DOHH2 (cell line): ENCODE measurements around the gene LHFPL6.

Source experiments
- H3F3A ChIP-seq: fragments of 200-600 bp; sonication (generic), shearing (Covaris generic); 2 replicates; pipeline ENCODE4 v1.6.0; 2016; ENCODE audit warnings: antibody characterized with exemption, mild to moderate bottlenecking; ENCODE audit not compliant: control insufficient read depth, insufficient read depth
- H3K27ac ChIP-seq: fragments of 200-600 bp; sonication (generic); 2 replicates; pipeline ENCODE4 v1.5.1; 2014; ENCODE audit warnings: low read depth, mild to moderate bottlenecking, low read length, moderate library complexity
- H3K27me3 ChIP-seq: fragments of 200-600 bp; sonication (generic); 2 replicates; pipeline ENCODE4 v1.6.1; 2014; ENCODE audit warnings: mild to moderate bottlenecking, low read length, mixed read lengths; ENCODE audit not compliant: control insufficient read depth
- H3K36me3 ChIP-seq: fragments of 200-600 bp; sonication (generic); 2 replicates; pipeline ENCODE4 v1.6.1; 2014; ENCODE audit warnings: mild to moderate bottlenecking, low read length, moderate library complexity, mixed read lengths; ENCODE audit not compliant: control insufficient read depth
- H3K4me1 ChIP-seq: fragments of 200-600 bp; sonication (generic); 2 replicates; pipeline ENCODE4 v1.6.1; 2014; ENCODE audit warnings: mild to moderate bottlenecking, low read length, mixed read lengths; ENCODE audit not compliant: control insufficient read depth
- H3K4me2 ChIP-seq: fragments of 200-600 bp; sonication (generic); 2 replicates; pipeline ENCODE4 v1.6.0; 2014; ENCODE audit warnings: mild to moderate bottlenecking, low read length, moderate library complexity
- H3K4me3 ChIP-seq: fragments of 200-600 bp; sonication (generic); 2 replicates; pipeline ENCODE4 v1.5.1; 2014; ENCODE audit warnings: mild to moderate bottlenecking, low read length, mixed read lengths
- H3K79me2 ChIP-seq: fragments of 200-600 bp; sonication (generic); 2 replicates; pipeline ENCODE4 v1.6.1; 2014; ENCODE audit warnings: mild to moderate bottlenecking, low read length, mixed read lengths; ENCODE audit not compliant: control insufficient read depth
- H3K9me2 ChIP-seq: fragments of 200-600 bp; sonication (generic); replicated peaks from 2 replicates; pipeline ENCODE4 v1.6.1; 2014; ENCODE audit warnings: mild to moderate bottlenecking, low read length, mixed read lengths; ENCODE audit not compliant: control insufficient read depth
- H3K9me3 ChIP-seq: fragments of 200-600 bp; sonication (generic); 2 replicates; pipeline ENCODE4 v1.6.1; 2014; ENCODE audit warnings: antibody characterized with exemption, low read length, mixed read lengths; ENCODE audit not compliant: control insufficient read depth, insufficient read depth
- H4K20me1 ChIP-seq: fragments of 200-600 bp; sonication (generic); 2 replicates; pipeline ENCODE4 v1.6.0; 2014; ENCODE audit warnings: low read depth, mild to moderate bottlenecking, antibody characterized with exemption, low read length, moderate library complexity; ENCODE audit not compliant: control insufficient read depth, insufficient read depth
- EZH2phosphoT487 ChIP-seq: fragments of 200-600 bp; sonication (generic); IDR thresholded peaks from 2 replicates; pipeline ENCODE4 v1.6.1; 2017; ENCODE audit warnings: borderline replicate concordance, mild to moderate bottlenecking, antibody characterized with exemption, low read length, moderate library complexity, mixed read lengths
- TF ChIP-seq, protein P1 (sequence below): fragments of 200-600 bp; sonication (generic); IDR thresholded peaks from one replicate; pipeline ENCODE4 v1.5.1; 2014; ENCODE audit warnings: antibody characterized with exemption, mild to moderate bottlenecking, low read depth, low read length; ENCODE audit not compliant: poor library complexity, severe bottlenecking

LHFPL6 gene

DNA sequence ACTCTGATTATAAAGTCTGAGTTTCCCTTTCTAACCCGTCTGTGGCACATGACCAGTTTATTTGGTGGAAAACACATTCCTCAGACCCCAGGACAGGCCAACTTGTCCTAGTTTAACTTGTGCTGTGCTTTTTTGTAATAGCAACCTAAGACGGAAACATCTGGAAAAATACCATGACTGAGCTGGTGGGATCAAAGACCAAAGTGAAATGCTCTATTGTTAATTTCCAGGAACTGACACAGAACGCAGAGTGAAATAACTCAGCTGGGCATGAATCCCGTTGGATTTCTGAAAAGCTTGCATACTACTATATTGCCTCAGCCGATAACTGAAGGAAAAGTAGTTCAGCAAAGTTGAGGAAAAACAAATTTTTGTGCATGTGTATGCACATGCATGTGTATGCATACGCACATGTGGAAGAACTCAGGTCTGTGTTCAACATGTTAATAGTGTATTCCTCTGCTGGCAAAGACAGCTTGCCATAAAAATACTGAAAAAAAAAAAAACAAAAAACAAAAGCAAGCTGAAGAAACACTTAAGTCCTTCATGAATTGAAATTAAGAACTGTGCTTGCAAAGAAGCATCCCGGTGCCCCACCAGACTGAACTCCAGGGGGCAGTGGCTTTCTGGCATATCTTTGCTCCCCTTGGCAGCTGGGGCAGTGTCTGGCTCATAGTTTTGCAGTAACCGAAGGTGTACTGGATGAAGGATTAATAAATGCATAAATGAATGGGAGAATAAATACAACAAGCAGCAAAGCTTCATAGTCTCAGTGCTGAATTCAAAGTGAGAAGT, 187.8 kb downstream of the LHFPL6 start:
- Histone ChIP-seq H3K9me3 (no peaks in the 10 kb centered on the region), H3K36me3 (no peaks in the 10 kb centered on the region), H3K4me1 (peaks cover 13% of the 10 kb centered on the region), H3K9me2 (no peaks in the 10 kb centered on the region), H3K27ac (no peak overlapping the region), H3F3A (no peaks in the 10 kb centered on the region), H3K27me3 (no peaks in the 10 kb centered on the region), H4K20me1 (no peaks in the 10 kb centered on the region), H3K4me2 (no peak overlapping the region), H3K79me2 (no peaks in the 10 kb centered on the region; the same call in 1 of the 2 replicates), H3K4me3 (no peak overlapping the region)
- TF ChIP-seq, protein P1, sequence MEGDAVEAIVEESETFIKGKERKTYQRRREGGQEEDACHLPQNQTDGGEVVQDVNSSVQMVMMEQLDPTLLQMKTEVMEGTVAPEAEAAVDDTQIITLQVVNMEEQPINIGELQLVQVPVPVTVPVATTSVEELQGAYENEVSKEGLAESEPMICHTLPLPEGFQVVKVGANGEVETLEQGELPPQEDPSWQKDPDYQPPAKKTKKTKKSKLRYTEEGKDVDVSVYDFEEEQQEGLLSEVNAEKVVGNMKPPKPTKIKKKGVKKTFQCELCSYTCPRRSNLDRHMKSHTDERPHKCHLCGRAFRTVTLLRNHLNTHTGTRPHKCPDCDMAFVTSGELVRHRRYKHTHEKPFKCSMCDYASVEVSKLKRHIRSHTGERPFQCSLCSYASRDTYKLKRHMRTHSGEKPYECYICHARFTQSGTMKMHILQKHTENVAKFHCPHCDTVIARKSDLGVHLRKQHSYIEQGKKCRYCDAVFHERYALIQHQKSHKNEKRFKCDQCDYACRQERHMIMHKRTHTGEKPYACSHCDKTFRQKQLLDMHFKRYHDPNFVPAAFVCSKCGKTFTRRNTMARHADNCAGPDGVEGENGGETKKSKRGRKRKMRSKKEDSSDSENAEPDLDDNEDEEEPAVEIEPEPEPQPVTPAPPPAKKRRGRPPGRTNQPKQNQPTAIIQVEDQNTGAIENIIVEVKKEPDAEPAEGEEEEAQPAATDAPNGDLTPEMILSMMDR, result peak; percentile 52
- no peak for TF ChIP-seq EZH2phosphoT487

DNA sequence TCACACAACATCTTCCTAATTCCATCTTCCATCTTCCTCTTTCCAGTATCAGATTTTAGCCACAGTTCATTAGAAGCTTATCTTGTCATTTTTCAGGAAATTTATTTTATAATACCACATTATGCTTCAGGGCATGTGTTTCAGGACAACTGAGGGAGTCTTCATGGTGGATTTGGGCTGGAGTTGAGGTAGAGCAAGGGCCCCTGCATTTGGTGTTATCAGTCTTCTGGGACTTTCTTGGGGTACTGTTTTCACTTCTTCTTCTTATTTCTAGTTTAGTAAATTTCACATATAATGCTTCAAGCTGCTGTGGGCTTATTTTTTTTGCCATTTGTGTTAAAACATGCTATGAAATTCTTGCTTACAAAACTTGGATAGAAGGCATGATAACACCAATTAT, 188.7 kb downstream of the LHFPL6 start:
- TF ChIP-seq, protein P1, result no peak
- TF ChIP-seq EZH2phosphoT487, result no peak
- no peak overlapping the region for H3K27ac ChIP-seq
- no peaks in the 10 kb centered on the region for H3F3A ChIP-seq
- no peaks in the 10 kb centered on the region for H3K27me3 ChIP-seq
- H3K9me3 ChIP-seq, result no peaks in the 10 kb centered on the region
- no peaks in the 10 kb centered on the region for H4K20me1 ChIP-seq
- H3K9me2 ChIP-seq, result no peaks in the 10 kb centered on the region
- H3K4me1 ChIP-seq, result peaks cover 13% of the 10 kb centered on the region
- no peak overlapping the region for H3K4me2 ChIP-seq
- H3K4me3 ChIP-seq, result no peak overlapping the region
- H3K79me2 ChIP-seq, result no peaks in the 10 kb centered on the region; the same call in 1 of the 2 replicates
- H3K36me3 ChIP-seq, result no peaks in the 10 kb centered on the region

DNA sequence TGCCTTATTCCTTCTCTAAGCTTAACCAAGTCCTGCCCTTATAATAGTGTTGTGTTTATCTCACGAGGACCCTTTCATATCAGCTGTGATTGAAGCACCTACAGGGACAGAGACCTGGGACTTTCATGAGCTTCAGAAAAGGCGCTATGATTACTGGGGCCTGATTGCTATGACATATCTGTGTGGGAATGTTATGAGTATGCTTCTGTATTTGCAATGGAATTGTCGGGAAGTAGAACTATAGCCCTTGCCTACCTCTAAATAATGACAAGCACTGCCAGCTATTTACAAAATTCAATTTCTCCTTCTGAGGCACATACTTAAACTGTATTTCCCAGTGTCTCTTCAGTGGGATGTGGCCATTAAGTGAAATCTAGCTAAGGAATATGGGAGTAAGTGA, 191.5 kb downstream of the LHFPL6 start:
- Histone ChIP-seq H3K4me2 (no peak overlapping the region), H3K27ac (no peak overlapping the region), H3K9me2 (no peaks in the 10 kb centered on the region), H3F3A (no peaks in the 10 kb centered on the region), H3K79me2 (no peaks in the 10 kb centered on the region; the same call in 1 of the 2 replicates), H3K4me3 (no peak overlapping the region), H3K36me3 (no peaks in the 10 kb centered on the region), H3K9me3 (no peaks in the 10 kb centered on the region), H3K27me3 (no peaks in the 10 kb centered on the region), H4K20me1 (no peaks in the 10 kb centered on the region), H3K4me1 (peaks cover 13% of the 10 kb centered on the region)
- TF ChIP-seq EZH2phosphoT487, result no peak
- TF ChIP-seq, protein P1, result no peak
